NCI-H187 treated with DMSO at 0.1 percent for 48 hours (cell line): ENCODE measurements around the gene EVA1A.
"Not testable (repeated sequence)": the region's sequence is repeated elsewhere in the genome, so short reads cannot be mapped to it uniquely, and the experiment has no call there.

ENCODE experiments used
- DNase-seq: peaks from one replicate; lab custom pipeline; 2025; lab: John Stamatoyannopoulos, UW

EVA1A gene

DNA sequence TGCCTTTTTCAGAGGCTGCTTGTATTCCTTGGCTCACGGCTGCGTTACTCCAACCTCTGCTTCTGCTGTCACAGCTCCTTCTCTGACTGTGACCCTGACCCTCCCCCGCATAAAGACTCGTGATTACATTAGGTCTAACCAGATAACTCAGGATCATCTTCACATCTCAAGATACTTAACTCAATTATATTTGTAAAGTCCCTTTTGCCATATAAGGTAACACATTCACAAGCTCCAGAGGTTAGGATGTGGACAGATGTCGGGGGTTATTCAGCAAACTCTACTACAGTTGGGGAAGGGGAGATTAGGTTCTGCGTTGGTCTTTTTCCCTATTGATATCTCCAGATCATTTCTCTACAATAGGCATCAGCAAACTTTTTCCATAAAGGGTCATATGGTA, 76.9 kb downstream of the EVA1A start:
- DNase-seq: no peak

GRCh38 chr2:75482398-75482797, 78.3 kb downstream of the EVA1A start:
- no peak for DNase-seq

DNA sequence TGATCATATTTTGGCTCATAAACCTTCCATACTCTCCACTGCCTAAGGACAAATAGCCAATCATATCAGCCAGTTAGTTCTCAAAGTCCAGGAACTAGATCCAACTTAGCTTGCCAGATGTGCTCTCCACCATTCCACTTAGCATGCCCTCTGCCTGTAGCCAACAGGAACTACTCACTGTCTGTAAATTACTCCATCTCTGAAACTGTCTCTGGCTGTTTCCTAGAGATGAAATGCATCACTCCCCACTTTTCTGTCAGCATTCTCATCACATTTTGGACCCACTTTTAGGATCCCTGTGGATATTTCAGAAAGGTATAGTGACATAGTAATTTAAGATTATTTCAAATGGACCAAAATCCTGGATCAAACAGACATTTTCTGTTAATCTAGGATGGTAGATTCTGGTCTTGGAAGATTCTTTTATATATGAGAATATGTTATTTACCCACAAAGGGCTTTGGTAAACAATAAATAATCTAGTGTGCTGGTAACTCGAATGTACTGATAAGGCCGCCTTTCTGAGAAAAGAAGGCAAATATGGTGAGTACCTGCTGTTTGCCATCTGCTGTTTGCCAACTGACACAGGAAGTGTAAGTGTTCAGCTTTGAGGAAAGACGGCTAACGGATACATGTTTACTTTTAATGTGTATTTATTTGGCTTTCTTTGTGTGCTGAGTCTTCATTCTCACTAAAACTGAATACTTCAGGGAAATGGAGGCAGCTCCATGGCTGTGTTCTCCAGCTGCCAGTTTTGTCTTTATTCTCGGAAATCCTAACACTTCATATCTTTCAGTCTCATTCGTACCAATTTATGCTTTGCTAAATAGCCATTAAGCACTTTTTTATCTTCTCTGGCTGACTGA, 79.5 kb downstream of the EVA1A start:
- DNase-seq: no peak

DNA sequence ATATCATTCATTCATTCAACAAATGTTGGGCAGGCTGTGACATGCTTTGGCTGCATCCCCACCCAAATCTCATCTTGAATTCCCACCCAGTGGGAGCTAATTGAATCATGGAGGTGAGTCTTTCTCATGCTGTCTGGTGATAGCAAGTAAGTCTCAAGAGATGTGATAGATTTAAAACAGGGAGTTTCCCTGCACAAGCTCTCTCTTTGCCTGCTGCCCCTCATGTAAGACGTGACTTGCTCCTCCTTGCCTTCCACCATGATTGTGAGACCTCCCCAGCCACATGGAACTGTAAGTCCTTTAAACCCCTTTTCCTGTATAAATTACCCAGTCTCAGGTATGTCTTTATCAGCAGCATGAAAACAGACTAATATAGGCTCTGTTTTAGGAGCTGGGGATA, 83.0 kb downstream of the EVA1A start:
- not testable (repeated sequence) for DNase-seq

GRCh38 chr2:75476761-75477160, 84.0 kb downstream of the EVA1A start:
- DNase-seq: no peak

DNA sequence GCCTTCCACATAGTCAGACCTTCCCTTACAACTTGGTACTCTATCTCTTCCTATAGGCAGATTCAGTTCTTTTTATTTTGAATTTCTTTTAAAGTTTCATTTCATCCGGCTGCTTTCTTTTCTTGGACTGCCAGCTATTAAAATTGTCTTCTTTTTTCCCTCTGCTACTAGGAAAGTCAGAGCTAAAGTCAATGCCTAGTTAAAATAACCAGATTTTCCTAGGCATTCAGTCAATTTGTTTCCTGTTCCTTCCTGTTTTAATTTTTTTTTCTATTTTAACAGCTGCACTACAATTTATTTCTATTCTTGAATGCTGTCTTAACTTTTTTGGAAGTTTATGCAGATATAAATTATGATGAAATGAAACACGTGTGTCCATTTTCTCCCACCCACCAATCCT, 84.8 kb downstream of the EVA1A start:
- DNase-seq: no peak

- DNase-seq: no peak
Measured at GRCh38 chr2:75475049-75475448, 85.7 kb downstream of the EVA1A start.

GRCh38 chr2:75474115-75474514, 86.6 kb downstream of the EVA1A start:
- DNase-seq: no peak

DNA sequence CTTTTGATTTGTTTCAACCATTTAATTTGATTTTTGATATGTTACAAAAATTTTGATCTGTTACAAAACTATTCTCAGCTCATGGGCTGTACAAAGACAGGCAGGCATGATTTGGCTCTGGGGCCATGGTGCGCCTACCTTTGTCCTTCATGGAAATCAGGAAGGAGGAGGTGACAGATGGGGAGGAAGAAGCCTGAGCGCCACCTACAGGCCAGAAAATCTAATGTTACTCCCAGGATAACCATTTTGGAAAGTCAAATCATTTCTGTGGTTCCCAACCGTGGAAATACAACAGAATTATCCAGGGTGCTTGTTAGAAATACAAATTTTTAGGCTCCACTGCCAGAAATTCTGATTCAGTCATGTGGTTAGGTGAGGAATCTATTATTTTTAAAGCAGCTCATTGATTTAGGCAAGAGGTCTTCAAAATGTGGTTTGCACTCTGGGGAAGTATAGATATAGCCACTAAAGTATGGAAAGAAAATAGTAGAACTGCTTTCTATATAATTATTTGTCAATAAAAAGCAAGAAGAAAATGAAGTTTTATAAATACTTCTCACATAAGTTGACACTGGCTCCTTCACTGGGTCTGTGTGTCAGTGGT, 93.9 kb downstream of the EVA1A start:
- DNase-seq: no peak

DNA sequence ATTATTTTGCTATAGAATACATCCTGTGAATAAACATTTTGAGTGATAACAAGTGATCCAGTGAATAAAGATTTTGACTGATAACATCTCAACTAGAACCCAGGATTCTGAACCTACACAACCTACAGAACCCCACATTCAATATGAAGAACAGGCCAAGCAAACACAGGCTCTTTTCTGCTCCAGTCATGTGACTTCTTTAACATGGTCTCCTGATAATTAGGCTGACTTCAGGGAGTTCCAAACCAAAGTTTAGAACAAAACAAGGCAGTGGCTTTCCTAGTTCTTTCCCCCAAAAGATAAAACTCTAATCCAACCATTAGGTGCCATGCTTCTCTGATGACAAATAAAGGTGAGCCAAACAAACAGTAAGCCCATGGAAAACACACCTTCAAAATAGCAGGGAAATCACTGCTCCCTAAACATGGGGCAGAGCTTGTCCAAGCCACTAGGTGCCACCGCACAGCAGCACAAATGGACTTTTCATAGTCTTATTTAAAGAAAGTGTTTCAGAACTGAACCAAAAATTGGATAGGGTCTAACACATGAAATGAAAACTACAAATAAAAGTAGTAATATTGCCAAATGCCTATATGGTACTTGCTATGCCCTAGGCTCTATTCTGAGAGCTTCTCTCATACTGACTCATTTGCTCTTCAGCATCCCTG, 95.3 kb downstream of the EVA1A start:
- DNase-seq: no peak

GRCh38 chr2:75464348-75464946, 96.3 kb downstream of the EVA1A start:
- no peak for DNase-seq

DNA sequence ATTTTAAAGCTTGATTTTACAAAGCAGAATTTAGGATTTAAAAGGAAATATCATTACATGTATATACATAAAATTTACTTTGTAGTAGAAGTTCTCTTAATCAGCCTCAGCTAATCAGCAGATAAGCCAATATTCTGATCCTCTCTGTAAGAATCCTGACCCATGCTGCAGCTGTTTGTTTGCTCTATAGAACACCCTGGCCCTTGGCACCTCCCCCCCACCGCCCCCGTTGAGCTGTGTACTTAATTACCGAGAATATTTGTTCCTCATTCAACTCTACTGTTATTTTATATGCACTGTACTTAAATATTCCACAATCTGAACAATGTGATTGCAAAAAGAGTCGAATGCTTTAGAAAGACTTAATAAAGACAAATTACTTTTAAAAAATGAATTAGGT, 98.0 kb downstream of the EVA1A start:
- DNase-seq: no peak

DNA sequence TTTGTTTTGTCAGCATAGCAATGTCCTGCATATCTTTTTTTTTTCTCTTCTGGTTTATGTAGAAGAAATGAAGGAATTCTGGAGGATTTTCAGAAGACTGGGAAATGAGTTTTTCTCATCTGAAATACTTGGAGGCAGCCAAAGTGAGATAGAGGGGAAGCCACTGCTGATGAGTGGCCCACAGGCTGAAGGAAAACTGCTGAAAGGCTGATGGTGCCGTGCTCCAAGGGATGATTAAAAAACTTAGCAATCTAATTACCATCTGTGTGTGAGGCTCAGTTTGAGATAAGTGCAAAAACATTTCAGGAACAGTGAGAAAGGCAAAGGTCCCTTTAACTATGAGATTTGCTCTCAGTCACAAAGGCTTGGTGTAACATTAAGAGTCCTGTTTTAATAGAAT, 98.5 kb downstream of the EVA1A start:
- no peak for DNase-seq

GRCh38 chr2:75460630-75461029, 100.1 kb downstream of the EVA1A start:
- no peak for DNase-seq

DNA sequence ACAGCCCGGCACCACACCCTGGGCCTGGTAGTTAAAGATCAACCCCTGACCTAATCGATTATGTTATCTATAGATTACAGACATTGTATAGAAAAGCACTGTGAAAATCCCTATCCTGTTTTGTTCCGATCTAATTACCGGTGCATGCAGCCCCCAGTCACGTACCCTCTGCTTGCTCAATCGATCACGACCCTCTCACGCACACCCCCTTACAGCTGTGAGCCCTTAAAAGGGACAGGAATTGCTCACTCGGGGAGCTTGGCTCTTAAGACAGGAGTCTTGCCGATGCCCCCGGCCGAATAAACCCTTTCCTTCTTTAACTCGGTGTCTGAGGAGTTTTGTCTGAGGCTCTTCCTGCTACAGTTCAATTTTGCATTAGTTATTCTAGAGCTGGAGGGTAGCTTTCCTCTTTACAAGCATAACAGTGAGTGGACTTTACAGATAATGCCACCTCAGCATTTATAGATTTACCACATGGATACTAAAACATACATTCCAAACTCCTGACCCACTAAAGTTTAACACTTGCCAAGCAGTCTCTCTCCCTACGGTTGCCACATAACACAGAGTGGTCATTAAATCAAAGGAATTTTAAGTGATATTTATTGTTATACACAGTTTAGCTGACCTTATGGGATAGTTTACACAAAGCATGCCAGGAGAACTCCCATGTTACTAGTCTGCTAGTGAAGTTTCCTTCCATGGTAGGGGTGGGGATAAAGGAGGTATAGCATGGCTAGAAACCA, 101.0 kb downstream of the EVA1A start:
- DNase-seq: no peak

- DNase-seq: no peak
Measured at GRCh38 chr2:75458201-75458600, 102.5 kb downstream of the EVA1A start.

DNA sequence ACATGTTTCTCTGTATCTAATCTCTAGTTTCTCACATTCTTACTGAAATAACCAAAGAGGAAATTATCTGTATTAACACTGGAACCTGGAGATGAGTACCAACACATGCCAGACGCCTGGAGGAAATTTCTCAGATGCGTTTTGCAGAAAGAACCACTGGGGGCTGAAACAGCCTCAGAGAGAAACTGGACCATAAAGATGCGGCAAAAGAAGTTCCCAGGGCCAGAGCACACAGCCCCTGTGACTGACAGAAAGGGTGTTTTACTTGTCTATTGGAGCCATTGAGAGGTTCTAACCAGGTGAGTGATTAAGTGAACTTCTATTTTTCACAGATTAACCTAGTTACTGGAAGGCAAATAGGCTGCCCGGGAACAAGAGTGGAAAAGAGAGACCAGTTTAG, 103.9 kb downstream of the EVA1A start:
- DNase-seq: no peak

GRCh38 chr2:75456111-75456510, 104.6 kb downstream of the EVA1A start:
- DNase-seq: no peak

GRCh38 chr2:75454241-75454620, 106.5 kb downstream of the EVA1A start:
- DNase-seq: no peak

GRCh38 chr2:75453384-75454240, 107.1 kb downstream of the EVA1A start:
- DNase-seq: no peak

DNA sequence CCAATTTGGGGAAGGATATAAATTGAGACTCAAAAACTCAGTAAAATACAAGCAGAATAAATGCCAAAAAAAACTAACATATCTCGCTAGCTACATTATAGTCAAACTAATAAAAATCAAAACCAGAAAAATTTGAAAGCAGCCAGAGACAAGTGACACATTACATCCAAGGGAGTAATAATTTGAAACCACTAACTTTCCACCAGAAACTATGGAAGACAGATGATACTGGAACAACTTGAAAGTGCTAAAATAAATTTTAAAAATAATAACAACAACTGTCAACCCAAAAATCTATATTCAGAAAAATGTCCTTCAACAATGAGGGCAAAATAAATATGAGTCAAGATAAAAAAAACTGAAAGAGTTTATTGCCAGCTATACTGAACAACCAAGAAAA, 110.7 kb downstream of the EVA1A start:
- DNase-seq: no peak
